Measurements from ENCODE around the gene RNPS1. TPM values are rescaled to one million over a fixed set of nuclear protein-coding genes. Genes with fewer than 3 reads are reported as not detected.

Gene RNPS1
- polyA plus RNA-seq, 1 of the 3 experiments (the other 2 are of a cell fraction) = 277 TPM

DNA sequence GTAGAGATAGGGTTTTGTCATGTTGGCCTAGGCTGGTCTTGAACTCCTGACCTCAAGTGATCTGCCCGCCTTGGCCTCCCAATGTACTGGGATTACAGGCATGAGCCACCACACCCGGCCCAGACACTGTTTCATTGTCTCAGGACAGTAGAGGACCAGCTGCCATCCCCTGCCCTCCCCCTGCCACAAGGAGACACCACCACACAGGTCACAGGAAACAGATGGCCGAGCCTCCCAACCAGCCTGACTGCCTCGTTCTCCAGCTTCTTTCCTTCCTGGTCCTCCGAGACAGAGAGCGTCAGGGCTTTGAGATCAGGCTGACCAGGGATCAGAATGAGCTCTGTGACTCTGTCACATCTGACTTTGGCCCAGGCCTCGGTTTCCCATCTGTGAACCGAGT is 20.8 kb upstream of the RNPS1 start (continued):
- TF ChIP-seq REST (IDR thresholded peaks at IDR 0.05; ENCODE audit: low read depth, low read length) (no peak), JUND (IDR thresholded peaks at IDR 0.05) (no peak)

- no peak overlapping the region for H2AFZ ChIP-seq (ENCODE audit: low read depth)
- H4K20me1 ChIP-seq (ENCODE audit: insufficient read depth) = no peaks in the 10 kb centered on the region
- 87% methylated on average over 32 of the region's 35 CpGs for WGBS (ENCODE audit: low lambda C conversion rate)
- ChIA-PET CTCF (no interaction called here), POLR2A (interaction anchor here (1.0 kb wide), 1 partner anchor 8 kb away, joined by 3 read pairs; no protein-coding TSS in a partner anchor)
- H3K79me2 ChIP-seq (ENCODE audit: insufficient read depth) = no peaks in the 10 kb centered on the region
- H3K9me2 ChIP-seq = no peaks in the 10 kb centered on the region
- H3K36me3 ChIP-seq (replicated peaks in 1 of 2; ENCODE audit: control insufficient read depth in 1 of 2, insufficient read depth in 2 of 2, low read length in 1 of 2) = peaks cover 0 to 3% of the 10 kb centered on the region in 2 experiments
- TF ChIP-seq RFX5 (IDR thresholded peaks at IDR 0.05; ENCODE audit: low read length) (no peak), SIN3A (IDR thresholded peaks at IDR 0.05; ENCODE audit: borderline replicate concordance, low read depth, low read length) (no peak), MEF2A (IDR thresholded peaks at IDR 0.05; ENCODE audit: borderline replicate concordance, low read depth) (no peak), REST (IDR thresholded peaks at IDR 0.05; ENCODE audit: low read depth, low read length) (no peak), MXI1 (IDR thresholded peaks at IDR 0.05; ENCODE audit: low read depth, low read length) (no peak), CHD2 (IDR thresholded peaks at IDR 0.05; ENCODE audit: low read length, partially characterized antibody) (no peak), YY1 (IDR thresholded peaks at IDR 0.05; ENCODE audit: low read depth) (no peak), SMC3 (IDR thresholded peaks at IDR 0.05; ENCODE audit: low read depth, low read length) (no peak), FOSL2 (IDR thresholded peaks at IDR 0.05; ENCODE audit: borderline replicate concordance, low read depth) (no peak), NRF1 (IDR thresholded peaks at IDR 0.05; ENCODE audit: low read depth, low read length) (no peak), USF2 (IDR thresholded peaks at IDR 0.05; ENCODE audit: borderline replicate concordance, low read depth, low read length) (no peak)
- TF ChIP-seq, protein P1, sequence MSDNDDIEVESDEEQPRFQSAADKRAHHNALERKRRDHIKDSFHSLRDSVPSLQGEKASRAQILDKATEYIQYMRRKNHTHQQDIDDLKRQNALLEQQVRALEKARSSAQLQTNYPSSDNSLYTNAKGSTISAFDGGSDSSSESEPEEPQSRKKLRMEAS (IDR thresholded peaks at IDR 0.05; ENCODE audit: low read depth) = no peak
- H3F3A ChIP-seq (replicated peaks; ENCODE audit: insufficient read depth) = no peaks in the 10 kb centered on the region
- H3K4me1 ChIP-seq (ENCODE audit: control insufficient read depth in 1 of 2, insufficient read depth in 2 of 2, low read depth in 1 of 2, low read length in 1 of 2) = no peaks in the 10 kb centered on the region
- no peak overlapping the region for H3K9ac ChIP-seq
- no peaks in the 10 kb centered on the region for H3K9me3 ChIP-seq
- no peak for DNase-seq
- H3K4me3 ChIP-seq (ENCODE audit: low read depth in 2 of 2, low read length in 1 of 2) = no peak overlapping the region
- H3K27me3 ChIP-seq (ENCODE audit: insufficient read depth) = no peaks in the 10 kb centered on the region
- no peak overlapping the region for H3K27ac ChIP-seq (ENCODE audit: low read depth in 2 of 2, low read length in 1 of 2)
- H3K4me2 ChIP-seq = no peak overlapping the region
These were observed 20.1 kb upstream of the RNPS1 start for GRCh38 chr16:2287916-2288547.

All from SK-N-SH (cell line).